DMS 273 treated with DMSO at 0.1 percent for 48 hours (cell line): ENCODE measurements around the gene EIF2D.

ENCODE experiments used
- DNase-seq: peaks from one replicate; lab custom pipeline; 2025; lab: John Stamatoyannopoulos, UW

The EIF2D gene

DNA sequence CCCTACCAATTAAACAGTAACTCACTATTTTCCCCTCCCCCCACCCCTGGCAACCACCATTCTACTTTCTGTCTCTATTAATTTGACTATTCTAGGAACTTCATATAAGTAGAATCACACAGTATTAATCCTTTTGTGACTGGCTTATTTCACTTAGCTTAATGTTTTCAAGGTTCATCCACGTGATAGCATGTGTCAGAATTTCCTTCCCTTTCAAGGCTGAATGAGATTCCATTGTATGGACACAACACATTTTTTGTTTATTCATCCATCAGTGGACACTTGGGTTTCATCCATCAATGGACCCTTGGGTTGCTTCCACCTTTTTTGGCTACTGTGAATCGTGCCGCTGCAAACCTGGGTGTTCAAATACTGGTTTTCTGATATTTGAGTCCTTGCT lies 41.7 kb downstream of the EIF2D start:
- no peak for DNase-seq

DNA sequence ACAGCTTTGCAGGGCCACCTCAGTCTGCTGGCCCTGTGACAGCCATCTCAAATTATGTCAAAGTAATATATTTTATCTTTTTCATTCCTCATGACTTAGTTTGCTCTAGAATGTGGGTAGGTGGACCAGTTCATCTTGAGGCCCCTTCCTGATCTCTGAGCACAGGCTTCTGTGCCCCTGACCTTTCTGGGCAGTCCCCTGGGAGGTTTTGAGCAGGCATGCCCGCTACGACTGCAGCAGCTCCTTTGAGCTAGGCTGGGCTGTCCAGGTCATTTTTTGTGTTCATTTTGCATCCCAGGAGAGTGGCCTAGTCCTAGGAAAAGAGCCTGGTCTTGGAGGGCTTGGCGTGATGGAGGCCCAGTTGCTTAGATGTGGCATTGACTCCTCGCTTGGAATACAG lies 42.7 kb downstream of the EIF2D start:
- DNase-seq = no peak

DNA sequence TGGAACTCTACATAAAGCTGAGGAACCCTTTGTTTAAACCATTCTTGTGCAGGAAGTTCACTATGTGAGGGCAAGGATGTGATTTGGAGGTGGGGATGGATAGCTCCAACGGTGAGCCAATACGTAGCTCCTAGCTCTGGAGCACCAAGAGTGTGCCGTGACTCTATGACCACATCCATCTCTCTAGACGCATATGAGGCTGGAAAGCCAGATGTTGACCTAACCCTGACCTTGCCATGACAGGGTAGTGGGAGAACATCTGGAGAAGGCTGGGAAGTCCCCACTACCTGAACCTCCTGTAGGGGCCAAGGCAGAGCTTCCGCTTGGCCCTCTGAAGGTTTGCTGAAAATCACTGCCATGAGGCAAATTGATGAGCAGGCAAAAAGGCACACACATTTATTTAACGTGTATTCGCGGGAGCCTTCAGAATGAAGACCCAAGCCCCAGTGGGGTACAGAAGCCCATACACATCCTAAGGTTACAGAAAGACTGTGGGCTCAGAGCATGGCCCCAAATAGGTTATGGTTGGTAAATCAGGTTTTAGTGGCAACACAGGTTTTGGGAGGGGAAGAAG lies 43.4 kb downstream of the EIF2D start:
- no peak for DNase-seq

DNA sequence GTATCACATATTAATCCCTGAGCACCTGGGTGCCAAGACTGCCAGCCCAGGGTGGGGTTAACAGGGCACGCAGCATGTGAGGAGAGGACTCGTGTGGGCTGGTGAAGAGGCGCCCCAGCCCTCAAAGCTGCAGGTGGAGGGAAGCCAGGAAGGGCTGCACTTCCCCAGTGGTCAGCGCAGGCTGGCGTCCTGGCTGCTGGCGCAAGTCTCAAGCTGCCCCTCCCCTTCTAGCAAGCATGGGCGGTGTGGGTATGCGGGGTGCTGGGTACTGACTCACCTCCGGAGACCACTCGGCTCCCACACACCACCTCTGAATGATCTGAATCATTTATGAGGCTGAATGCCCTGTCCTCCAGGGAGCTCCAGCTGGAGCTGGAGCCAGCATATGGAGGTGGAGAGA lies 44.0 kb downstream of the EIF2D start:
- no peak for DNase-seq

DNA sequence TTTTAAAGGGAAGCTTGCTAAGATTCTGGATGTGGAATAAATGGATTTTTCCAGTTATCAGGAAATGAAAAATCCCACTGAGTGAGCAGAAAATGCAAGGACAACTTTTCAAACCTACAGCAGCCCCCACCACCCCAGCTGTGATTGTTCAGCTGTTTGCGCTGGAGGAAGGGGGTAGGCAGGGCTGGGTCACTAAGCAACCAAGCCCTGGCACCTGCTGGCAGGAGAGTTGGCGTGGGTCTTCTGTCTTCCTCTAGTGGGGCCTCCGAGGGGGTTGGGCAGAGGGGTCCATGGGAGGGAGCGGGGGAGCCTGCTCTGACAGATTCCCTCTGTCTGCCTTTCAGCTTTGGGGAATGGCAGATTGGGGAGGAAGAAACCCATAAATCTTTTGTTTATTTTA lies 45.3 kb downstream of the EIF2D start:
- DNase-seq = no peak

DNA sequence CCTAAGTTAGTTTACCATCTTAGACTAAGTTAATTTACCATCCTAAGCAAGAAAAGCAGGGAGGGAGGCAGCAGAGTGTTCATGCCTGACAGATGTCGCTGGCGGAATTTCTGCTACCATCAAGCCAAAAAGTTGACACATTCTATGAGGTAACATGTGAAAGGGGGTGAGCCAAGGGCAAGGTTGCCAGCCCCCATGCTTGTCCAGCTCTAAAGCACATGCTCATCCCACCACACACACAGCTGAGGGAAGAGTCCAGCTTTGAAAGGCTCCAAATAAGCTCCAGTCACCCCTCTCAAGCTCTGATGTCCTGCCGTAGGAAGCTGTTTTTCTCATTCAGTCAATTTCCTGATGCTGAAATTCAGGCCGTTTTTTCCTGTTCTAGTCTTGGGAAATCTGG lies 46.3 kb downstream of the EIF2D start:
- no peak for DNase-seq

DNA sequence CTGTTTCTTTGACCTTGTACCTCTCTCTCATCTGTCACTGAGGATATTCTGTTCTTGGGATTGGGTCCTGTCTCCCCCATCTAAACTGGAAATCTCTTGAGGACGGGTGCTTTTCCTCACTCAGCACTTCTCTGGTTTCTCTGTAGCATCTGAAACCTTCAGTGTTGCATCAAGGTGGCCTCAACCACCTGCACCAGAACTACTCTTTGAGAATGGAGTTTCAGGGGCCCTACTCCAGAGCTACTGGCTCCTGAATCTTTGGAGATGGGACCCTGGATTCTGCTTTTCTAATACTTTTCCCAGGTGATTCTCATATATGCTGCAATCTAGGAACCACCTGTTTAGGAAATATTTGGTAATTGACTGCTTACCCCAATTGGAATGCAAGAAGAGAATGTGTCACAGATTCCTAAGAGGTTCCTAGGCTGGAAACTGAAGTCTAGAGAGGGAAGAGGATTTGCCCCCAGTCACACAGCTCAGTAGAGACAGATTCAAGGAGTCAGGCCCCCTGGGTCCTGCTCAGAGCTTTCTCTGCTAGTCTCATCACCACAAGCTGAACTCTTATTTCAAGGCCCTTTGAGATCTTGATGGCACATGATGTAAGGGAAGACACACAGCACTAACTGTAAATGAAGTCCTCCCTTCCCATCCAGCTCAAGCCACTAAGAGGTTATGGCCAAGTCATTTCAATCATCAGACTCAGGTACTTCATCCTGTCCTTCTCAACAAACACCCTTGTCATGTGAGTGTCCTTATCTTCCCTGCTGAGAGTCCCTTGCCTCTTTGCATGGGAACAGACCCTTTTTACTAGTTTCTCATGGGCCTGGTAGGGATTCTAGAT lies 48.7 kb downstream of the EIF2D start:
- no peak for DNase-seq

DNA sequence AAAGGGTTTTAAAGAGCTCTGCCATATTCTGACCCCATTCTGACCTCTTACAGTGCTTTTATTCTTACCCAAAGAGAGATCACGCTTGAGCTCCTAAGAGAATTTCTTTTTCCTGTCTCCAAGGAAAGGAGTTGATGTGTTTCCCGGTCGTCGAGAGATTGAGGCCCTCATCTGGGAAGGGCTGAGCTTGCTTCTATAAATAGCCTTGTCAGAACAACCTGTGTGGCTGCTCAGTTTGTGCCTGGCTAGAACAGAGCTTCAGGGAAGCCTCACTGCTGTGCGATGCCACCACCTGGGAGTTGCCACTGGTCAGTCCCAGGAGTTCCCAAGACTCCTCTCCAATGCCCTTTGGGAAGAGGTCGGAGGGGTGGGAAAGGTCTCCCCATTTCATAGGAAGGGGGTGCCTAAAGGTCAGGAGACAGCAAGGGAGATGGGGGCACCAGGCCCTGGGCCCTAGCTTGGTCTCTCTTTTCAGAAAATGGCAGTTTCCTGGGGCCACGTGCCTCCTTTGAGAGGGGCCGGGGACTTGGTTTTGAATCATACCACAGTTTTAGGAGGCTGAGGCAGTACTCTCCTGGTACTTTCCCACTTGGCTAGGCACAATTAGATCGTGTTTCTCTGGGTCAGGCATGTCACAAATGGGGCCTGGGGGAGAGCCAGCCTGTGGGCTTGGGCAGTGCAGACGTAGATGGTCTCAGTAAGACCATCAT lies 52.1 kb downstream of the EIF2D start:
- no peak for DNase-seq

DNA sequence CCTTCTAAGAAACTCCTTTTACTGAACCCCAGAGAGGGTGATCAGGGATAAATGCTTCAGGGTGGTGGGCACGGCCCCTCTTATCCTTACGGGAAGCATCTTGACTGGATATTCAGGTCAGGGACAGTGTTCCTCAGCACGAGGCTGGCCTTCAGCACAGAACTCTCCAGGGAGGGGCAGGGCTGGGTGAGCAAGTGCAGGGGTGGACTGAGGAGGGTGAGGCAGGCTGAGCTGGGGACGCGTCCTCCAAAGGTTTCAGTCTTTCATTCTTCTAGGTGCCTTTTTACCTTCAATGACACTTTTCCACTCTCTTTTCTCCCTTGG lies 52.6 kb downstream of the EIF2D start:
- DNase-seq = no peak

DNA sequence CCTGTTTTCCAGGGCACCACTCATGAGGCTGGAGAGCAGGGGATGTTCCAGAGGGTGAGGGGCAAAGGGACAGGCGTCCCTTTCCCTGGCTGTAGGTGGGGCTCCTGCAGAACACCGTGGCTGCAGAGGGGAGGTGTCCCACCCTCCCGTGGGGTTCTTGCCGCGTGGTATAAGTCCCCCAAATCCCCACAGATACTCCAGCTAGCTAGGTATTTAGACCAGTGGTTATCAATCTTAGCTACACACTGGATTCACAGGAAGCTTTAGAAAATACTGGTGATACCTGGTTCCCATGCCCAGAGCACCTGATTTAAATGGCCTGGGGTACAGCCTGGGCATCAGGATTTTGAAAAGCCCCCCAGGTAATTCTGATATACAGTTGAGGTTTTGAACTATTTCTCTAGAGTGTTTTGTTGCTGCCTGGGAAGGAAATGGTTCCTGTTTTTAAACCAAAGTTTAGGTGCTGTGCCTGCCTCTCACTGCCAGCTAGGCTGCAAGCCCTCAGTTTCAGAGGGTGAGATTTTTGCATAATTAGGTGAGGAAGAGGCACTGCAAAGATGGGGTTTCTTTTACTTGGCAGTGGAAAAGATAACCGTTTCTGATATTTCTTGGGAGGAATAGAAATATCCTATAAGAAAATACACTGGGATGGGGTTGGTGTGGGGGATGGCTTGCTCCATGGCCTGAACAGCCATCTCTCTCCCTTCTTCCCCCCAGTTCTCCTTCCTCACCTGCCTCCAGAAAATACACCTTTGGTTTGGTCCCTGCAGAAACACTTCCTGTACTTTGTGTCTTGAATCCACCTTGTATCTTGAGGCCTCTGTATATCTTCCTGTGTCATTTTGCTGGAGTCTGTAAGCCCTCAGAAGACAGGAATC lies 53.2 kb downstream of the EIF2D start:
- no peak for DNase-seq

DNA sequence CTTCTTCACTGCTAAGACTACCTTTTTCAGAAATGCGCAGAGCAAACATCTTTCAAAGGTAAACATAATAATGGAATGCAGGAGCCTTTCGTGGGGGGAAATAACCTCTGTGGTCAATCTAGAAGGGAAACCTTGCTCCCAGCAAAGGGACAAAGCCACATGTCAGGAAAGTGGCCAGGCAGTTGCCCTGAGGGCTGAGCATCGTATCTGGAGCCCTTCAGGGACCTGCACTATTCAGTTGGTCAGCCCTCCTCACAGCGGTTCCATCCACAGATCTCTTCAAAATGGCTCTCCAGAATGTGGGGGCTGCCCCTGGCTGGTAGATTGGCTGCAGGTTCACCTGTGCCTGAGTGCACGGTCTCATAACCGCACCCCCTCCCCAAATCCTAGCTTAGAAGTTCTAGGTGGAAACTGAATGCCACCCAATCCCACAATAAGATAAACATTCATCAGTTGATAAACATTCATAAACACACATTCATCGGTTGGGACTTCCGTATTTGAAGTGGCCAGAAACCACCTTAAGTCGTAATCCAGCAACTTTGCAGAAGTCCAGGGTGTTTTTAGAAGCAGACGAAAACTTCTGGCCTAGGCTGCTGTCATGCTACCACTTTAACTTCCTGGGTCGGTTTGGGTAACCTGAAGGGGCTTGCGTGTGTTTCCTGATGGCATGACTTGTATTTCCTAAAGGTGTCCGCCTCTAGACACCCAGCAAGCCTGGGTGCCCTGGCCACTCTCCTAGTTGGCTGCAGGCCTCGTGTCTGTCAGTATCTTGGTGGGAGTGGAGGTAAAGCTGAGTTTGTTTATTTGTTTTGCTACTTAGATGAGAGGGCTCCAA lies 54.4 kb downstream of the EIF2D start:
- no peak for DNase-seq

DNA sequence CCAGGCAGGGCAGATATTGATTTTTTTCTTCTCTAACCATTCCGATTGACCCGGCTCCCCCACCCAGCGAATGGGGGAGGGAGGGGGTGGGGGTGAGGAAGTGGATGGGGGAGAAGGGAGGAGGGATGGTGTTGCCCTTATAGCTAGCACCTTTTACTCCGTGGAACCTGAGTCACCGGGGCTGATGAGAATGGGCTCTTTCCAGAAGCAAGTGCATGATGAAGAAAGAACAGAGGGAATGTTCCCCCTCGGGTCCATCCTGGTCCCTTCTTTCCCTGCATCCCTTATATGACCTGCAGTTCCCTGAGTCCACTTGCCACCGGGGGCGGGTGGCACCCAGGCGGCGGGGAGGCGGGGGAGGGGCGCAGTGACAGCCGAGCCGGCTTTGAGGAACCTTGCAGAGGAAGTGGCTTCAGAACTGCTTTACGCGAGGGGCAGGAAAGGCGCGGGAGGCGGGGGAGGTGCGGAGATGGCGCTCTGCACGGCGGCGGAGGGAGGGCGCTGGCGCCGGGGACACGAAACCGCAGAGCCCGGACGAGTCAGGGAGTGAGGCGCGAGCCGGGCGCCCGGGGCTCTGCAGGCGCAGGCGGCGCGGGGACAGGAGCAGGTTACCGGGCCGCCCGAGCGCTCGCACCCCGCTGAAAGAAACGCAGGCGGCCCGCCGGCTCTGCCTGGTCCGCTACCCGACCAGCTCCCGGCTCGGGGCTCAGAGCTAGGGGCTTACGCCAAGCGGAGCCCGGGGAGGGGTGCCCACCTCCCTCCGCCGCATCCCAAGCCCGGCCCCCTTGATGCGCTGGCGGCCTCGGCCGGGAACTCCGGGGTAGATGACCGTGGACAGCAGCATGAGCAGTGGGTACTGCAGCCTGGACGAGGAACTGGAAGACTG lies 55.3 kb downstream of the EIF2D start:
- no peak for DNase-seq

DNA sequence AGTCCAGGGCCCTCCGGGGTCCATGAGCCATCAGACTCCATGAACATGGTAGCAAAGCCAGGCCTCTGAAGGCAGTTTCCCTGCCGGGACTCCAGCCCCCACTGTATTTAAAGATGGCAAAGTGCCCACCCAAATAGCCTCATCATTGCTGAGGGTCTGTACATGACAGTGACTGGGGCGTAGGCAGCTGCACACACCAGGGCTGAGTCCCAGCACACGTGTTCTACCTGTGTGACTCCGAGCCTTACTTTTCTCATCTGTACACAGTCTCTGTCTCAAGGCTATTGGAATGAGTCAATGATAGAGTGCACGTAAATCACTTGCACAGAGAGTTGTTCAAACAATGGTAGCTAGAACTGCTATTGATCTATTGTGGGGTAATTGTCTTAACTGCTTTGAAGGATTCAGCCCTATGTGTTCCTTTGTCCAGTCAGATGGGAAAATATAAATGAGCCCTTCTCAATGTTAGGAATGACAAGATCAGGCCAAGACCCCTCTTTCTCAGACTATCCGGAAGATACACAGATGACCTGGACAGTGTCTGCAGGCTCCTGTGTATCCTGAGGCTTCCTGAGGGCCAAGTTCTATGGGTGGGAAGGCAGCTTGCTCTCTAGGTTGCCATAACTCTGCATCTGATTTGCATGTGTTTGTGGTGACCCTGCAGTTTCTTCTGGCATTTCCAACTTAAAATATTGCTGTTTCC lies 56.1 kb downstream of the EIF2D start:
- no peak for DNase-seq

DNA sequence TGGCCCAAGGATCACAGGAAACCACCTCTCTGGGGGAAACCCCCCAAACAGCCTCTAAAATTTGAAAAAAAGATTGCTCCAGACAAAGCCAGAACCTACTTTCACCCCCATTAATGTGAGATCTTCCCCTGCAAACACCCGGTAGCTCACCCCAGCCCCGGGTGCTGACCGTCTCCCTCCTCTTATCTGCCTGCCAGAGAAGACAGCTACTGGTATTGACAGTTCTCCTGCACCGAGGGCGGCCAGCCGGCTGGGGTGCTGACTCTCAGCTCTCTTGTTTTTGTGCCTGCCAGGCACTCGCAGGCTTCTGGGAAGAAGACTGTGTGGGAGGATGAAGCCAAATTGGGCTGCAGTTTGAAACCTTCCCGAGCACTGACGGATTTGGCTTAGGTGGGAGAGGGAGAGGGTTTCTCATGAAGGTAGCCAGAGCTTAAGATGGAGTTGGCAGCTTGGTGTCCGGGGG lies 56.8 kb downstream of the EIF2D start:
- DNase-seq = no peak

DNA sequence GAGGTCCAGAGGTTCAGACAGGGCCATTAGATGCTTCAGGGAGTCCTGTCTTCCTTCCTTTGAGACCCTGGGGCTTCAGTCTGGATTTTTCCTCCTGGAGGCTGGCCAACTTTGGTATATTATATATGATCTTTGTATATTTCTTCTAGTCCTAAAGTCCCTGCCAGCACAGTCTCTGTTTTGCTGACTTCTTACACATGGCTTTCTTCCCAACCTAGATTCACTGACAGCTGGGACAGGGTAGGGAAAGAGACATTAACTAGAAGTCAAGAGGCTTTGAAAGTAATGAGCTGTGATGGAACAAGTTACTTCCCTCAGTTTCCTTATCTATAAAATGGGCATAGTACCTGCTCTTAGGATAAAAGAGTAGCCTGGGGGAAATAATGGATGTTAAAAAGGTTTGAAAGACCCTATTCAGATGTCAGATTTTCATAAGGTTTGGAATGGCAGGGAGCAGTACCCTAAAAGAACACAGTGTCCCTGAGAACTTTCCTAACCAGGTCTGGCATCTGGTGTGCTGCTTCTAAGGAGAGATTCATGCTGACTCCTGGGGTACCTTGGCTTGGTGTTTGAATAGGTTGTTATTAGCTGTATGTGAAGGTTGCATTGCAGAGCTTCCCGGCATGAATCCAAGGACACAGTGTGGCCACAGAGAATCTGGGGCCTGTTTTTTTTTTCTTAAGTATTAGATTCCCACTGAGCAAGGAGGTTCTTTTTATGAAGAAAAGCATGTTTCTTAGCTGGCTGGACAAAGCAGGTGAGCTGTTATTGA lies 57.4 kb downstream of the EIF2D start:
- no peak for DNase-seq

DNA sequence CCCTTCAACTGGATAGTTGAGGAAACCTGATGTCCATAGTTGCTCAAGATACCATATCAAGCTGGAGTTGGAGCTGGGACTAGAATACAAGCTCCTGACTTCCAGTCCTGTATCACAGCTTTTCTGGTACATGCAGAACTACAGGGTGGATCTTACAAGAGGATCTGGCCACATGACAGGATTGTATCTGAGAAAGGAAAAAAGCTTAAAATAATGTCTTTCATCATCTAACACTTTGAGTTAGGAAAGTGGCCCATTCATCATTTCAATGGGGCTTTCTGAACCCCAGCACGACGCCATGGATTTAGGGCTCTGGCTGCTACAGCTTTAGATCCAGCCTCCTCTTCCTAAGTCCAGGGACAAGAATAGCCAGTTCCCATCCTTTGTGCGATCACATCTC lies 58.1 kb downstream of the EIF2D start:
- DNase-seq = no peak

DNA sequence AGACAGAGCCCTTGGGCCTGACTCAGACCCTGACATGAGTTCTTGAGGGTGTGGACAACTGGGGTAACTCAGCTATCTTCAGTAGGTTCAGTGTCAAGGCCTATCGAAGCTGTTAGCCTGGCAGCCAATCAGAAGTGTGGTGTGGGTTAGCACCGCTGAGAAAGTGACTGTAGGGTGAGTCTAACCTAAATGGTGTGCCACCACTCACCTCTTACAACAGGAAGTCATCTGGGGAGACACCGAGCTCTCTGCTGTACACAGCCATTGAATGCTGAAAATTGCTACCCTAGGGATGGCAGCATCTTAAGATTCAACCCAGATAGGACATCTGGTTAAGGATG lies 60.3 kb downstream of the EIF2D start:
- no peak for DNase-seq

DNA sequence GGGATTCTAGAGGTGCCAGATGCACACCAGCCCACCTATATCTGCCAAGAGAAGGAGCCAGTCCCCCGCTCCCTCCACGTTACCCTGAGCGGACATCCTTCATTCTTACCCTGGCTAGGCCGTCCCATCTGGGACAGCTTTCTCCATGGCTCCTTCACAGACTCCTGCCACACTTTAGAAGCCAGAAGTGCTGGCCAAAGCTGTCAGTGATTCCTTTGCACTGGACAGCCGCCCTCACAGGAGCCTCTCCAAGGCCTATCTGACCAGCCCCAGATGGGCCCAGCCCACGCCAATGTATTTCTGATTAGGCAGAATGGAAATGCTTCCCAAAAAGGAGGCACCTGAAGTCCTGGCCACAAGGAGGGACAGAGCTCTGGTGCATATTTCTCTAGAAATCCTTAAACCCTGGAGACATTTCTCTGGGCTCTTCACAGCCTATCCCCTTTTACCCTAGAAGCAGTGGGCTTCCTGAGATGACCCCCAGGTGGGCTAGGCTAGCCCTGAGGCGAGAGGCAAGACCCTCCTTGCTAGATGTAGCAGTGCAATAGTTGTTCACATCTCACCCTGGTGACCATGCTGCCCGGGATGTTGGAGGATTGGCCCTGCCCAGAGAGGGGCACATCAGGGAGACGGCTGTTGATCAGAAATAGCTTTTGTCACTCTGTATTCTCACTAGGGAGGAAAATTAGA lies 60.8 kb downstream of the EIF2D start:
- DNase-seq = no peak

DNA sequence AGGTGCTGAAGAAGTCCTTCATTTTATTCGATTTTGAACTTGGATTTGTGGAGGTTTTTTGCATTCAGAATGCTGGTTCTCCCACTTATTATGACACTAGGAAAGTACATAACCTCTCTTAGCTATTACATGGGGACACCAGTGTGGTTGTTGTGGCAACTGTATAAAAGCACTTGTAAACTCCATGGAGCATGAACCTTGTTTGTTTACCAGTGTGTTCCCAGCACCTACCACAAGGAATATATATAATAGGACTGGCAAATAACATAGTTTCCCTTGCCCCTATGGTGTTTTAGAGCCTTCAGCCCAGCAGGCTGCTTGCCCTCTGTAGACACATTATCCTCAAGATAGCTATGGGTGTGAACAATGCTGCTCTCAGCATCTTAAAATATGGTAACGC lies 61.8 kb downstream of the EIF2D start:
- DNase-seq = no peak
